SK-N-SH (cell line): ENCODE measurements around the gene RPS23. TPM values are rescaled to one million over a fixed set of nuclear protein-coding genes. Genes with fewer than 3 reads are reported as not detected.

Experiments used
- CTCF ChIA-PET: fragments of 300-600, 350-600 bp; formaldehyde crosslinking; extraction: SDS; loops from one replicate; lab custom pipeline; 2021; lab: Yijun Ruan, JAX
- POLR2A ChIA-PET: fragments of 350-600 bp; sonication (Branson Sonifier 250); formaldehyde crosslinking; extraction: SDS; loops from one replicate; lab custom pipeline; 2020; ENCODE audit warnings: antibody characterized with exemption, inconsistent platforms; lab: Yijun Ruan, JAX
- DNase-seq: peaks from one replicate; pipeline ENCODE4 v3.0.0; 2012
- H2AFZ ChIP-seq: fragments of 200-600 bp; sonication (generic); 2 replicates; pipeline ENCODE4 v1.8.1; 2016; ENCODE audit warnings: antibody characterized with exemption, mild to moderate bottlenecking, low read depth
- H3F3A ChIP-seq: fragments of 200-600 bp; sonication (generic); replicated peaks from 2 replicates; pipeline ENCODE3; 2016; ENCODE audit warnings: antibody characterized with exemption, mild to moderate bottlenecking; ENCODE audit not compliant: insufficient read depth
- H3K27ac ChIP-seq, 2 experiments: fragments of 200-500 bp in 1 of 2; fragments of 200-600 bp in 1 of 2; sonication (Bioruptor generic) in 1 of 2; sonication (generic), shearing (Covaris generic) in 1 of 2; 2 replicates each; pipeline versions ENCODE4 v1.5.1 to v1.6.1; 2014 to 2016; ENCODE audit warnings: low read depth in 2 of 2, inconsistent platforms in 1 of 2, low read length in 1 of 2, mild to moderate bottlenecking in 1 of 2, mixed read lengths in 1 of 2
- H3K27me3 ChIP-seq: fragments of 200-600 bp; sonication (generic), shearing (Covaris generic); 2 replicates; pipeline ENCODE4 v1.6.1; 2016; ENCODE audit warnings: mixed run types; ENCODE audit not compliant: insufficient read depth
- H3K36me3 ChIP-seq, 2 experiments: fragments of 200-500 bp in 1 of 2; fragments of 200-600 bp in 1 of 2; sonication (Bioruptor generic) in 1 of 2; sonication (generic) in 1 of 2; replicated peaks in 1 of 2; 2 replicates each; pipeline versions ENCODE3 to v1.5.1; 2014 to 2016; ENCODE audit warnings: low read length in 1 of 2, mild to moderate bottlenecking in 1 of 2; ENCODE audit not compliant: insufficient read depth in 2 of 2, control insufficient read depth in 1 of 2
- H3K4me1 ChIP-seq, 2 experiments: fragments of 200-500 bp in 1 of 2; fragments of 200-600 bp in 1 of 2; sonication (Bioruptor generic) in 1 of 2; sonication (generic), shearing (Covaris generic) in 1 of 2; 2 replicates each; pipeline versions ENCODE4 v1.5.1 to v1.6.1; 2014 to 2016; ENCODE audit warnings: low read depth in 1 of 2, low read length in 1 of 2, mixed run types in 1 of 2; ENCODE audit not compliant: insufficient read depth in 2 of 2, control insufficient read depth in 1 of 2
- H3K4me2 ChIP-seq: fragments of 200-600 bp; sonication (generic), shearing (Covaris generic); 2 replicates; pipeline ENCODE4 v1.6.1; 2017; ENCODE audit warnings: mixed run types
- H3K4me3 ChIP-seq, 2 experiments: fragments of 200-500 bp in 1 of 2; fragments of 200-600 bp in 1 of 2; sonication (Bioruptor generic) in 1 of 2; sonication (generic), shearing (Covaris generic) in 1 of 2; 2 replicates each; pipeline versions ENCODE4 v1.5.1 to v1.8.1; 2014 to 2016; ENCODE audit warnings: low read depth in 2 of 2, inconsistent platforms in 1 of 2, low read length in 1 of 2, mild to moderate bottlenecking in 1 of 2, mixed read lengths in 1 of 2, moderate library complexity in 1 of 2
- H3K79me2 ChIP-seq: fragments of 200-600 bp; sonication (generic); 2 replicates; pipeline ENCODE4 v1.8.1; 2017; ENCODE audit warnings: mild to moderate bottlenecking; ENCODE audit not compliant: insufficient read depth
- H3K9ac ChIP-seq: fragments of 200-600 bp; sonication (generic); 2 replicates; pipeline ENCODE4 v1.6.1; 2017; ENCODE audit warnings: mixed run types
- H3K9me2 ChIP-seq: fragments of 200-600 bp; sonication (generic); 2 replicates; pipeline ENCODE4 v1.6.1; 2017; ENCODE audit warnings: mixed run types
- H3K9me3 ChIP-seq: fragments of 200-600 bp; sonication (generic); 2 replicates; pipeline ENCODE4 v1.6.1; 2017; ENCODE audit warnings: mixed run types, mild to moderate bottlenecking, moderate library complexity
- H4K20me1 ChIP-seq: fragments of 200-600 bp; sonication (generic); 2 replicates; pipeline ENCODE4 v1.6.1; 2017; ENCODE audit warnings: mild to moderate bottlenecking, mixed run types; ENCODE audit not compliant: insufficient read depth
- CHD2 ChIP-seq: fragments of 150-350 bp; IDR thresholded peaks from 2 replicates; pipeline ENCODE4 v1.6.1; 2018; ENCODE audit warnings: low read length; ENCODE audit not compliant: partially characterized antibody
- ELF1 ChIP-seq: IDR thresholded peaks from 2 replicates; pipeline ENCODE4 v1.4.0; 2012
- GATA2 ChIP-seq: sonication (generic); formaldehyde crosslinking; IDR thresholded peaks from 2 replicates; pipeline ENCODE4 v1.5.0; 2020; ENCODE audit warnings: mild to moderate bottlenecking, missing genetic modification reagents
- POLR2AphosphoS5 ChIP-seq: IDR thresholded peaks from 2 replicates; pipeline ENCODE4 v1.6.1; 2012; ENCODE audit warnings: low read depth, low read length
- RAD21 ChIP-seq: IDR thresholded peaks from 2 replicates; pipeline ENCODE4 v1.6.1; 2012; ENCODE audit warnings: mild to moderate bottlenecking, low read length
- RCOR1 ChIP-seq: fragments of 150-350 bp; IDR thresholded peaks from 2 replicates; pipeline ENCODE4 v1.6.1; 2017; ENCODE audit warnings: antibody characterized with exemption, low read length
- SIN3A ChIP-seq: IDR thresholded peaks from 2 replicates; pipeline ENCODE4 v1.6.1; 2012; ENCODE audit warnings: low read depth, mild to moderate bottlenecking, low read length, moderate library complexity, borderline replicate concordance
- SMC3 ChIP-seq: IDR thresholded peaks from 2 replicates; pipeline ENCODE4 v1.6.1; 2012; ENCODE audit warnings: low read depth, low read length, improper control_type of control experiment
- YY1 ChIP-seq: IDR thresholded peaks from 2 replicates; pipeline ENCODE4 v1.4.0; 2012; ENCODE audit warnings: low read depth, mild to moderate bottlenecking
- WGBS: methylation state at CpG from one replicate; pipeline ENCODE4 v1.1.6; 2017; ENCODE audit warnings: low lambda C conversion rate; 5-methylcytosine and 5-hydroxymethylcytosine counted together
- polyA plus RNA-seq, 3 experiments: library from polyadenylated mRNA; depleted of rRNA; stranded (reverse); fragments of >200 nt; gene quantifications; 2 replicates each; pipeline ENCODE4 v1.2.3, GENCODE V29; 2012
- small RNA-seq, 7 experiments: library from RNA; depleted of rRNA; stranded (forward); fragments of <200 nt; gene quantifications; one replicate each; pipeline ENCODE3, GENCODE V24; 2012
- TF ChIP-seq, protein P1 (sequence below): fragments of 200-600 bp; sonication (generic); IDR thresholded peaks from 2 replicates; pipeline ENCODE4 v1.6.1; 2017; ENCODE audit warnings: antibody characterized with exemption, mild to moderate bottlenecking, moderate library complexity
- TF ChIP-seq, protein P2 (sequence below): IDR thresholded peaks from 2 replicates; pipeline ENCODE4 v1.4.0; 2012; ENCODE audit warnings: low read depth

Gene RPS23
- polyA plus RNA-seq, 1 of the 3 experiments (the other 2 are of a cell fraction), result 6,732 TPM

DNA sequence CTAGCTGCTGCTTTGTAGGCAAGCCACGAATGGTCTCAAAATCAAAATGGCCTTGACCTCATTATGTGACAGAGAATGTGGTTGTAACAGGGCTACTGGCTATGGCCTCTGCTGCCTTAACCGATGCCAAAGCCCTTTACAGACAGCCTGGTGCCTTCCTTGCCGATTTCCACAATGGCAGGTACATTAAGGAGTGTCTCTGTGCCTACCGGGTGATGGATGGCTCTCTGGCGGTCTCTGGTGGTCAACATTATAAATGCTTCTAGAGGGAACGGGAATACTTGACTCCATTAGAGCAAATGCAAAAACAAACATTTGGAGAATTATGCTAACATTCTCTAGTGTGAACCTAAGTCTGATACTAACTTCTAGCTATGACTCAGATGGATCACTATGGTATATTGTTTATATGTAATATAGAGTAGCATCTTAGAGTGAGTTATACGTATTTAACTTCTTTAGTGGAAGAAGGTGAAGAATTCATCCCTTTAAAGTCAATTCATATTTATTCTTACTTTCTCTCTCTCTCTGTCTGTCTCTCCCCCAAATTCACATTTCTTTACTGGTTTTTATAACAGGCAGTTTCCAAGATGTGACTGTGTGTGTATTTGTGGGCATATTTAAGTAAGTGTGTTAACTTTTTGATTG is 52.5 kb downstream of the RPS23 start:
- 26% methylated on average over 7 of the region's 7 CpGs for WGBS
- H3K4me3 ChIP-seq, result no peak overlapping the region; a peak in 1 of 4 replicates
- peaks cover 4% of the 10 kb centered on the region for H3F3A ChIP-seq
- H4K20me1 ChIP-seq, result no peaks in the 10 kb centered on the region
- H3K4me2 ChIP-seq, result no peak overlapping the region
- H3K36me3 ChIP-seq, result no peaks in the 10 kb centered on the region
- no peak overlapping the region for H2AFZ ChIP-seq
- ChIA-PET POLR2A (no interaction called here), CTCF (interaction anchor here (0.6 to 2.8 kb wide), 46 partner anchors 9 to 927 kb away, joined by 3 to 15 read pairs (median 4); partner anchors contain the start of genes RPS23 and SSBP2)
- no peak overlapping the region for H3K27ac ChIP-seq
- H3K27me3 ChIP-seq, result no peaks in the 10 kb centered on the region
- H3K9ac ChIP-seq, result no peak overlapping the region
- no peaks in the 10 kb centered on the region for H3K9me2 ChIP-seq
- no peaks in the 10 kb centered on the region for H3K79me2 ChIP-seq
- no peaks in the 10 kb centered on the region for H3K9me3 ChIP-seq
- peaks cover 0 to 9% of the 10 kb centered on the region in 2 experiments; a peak in 2 of 4 replicates for H3K4me1 ChIP-seq
- TF ChIP-seq, protein P1, sequence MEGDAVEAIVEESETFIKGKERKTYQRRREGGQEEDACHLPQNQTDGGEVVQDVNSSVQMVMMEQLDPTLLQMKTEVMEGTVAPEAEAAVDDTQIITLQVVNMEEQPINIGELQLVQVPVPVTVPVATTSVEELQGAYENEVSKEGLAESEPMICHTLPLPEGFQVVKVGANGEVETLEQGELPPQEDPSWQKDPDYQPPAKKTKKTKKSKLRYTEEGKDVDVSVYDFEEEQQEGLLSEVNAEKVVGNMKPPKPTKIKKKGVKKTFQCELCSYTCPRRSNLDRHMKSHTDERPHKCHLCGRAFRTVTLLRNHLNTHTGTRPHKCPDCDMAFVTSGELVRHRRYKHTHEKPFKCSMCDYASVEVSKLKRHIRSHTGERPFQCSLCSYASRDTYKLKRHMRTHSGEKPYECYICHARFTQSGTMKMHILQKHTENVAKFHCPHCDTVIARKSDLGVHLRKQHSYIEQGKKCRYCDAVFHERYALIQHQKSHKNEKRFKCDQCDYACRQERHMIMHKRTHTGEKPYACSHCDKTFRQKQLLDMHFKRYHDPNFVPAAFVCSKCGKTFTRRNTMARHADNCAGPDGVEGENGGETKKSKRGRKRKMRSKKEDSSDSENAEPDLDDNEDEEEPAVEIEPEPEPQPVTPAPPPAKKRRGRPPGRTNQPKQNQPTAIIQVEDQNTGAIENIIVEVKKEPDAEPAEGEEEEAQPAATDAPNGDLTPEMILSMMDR, result peak; percentile 92
- TF ChIP-seq POLR2AphosphoS5 (no peak), CHD2 (no peak), ELF1 (no peak), YY1 (0 out of 2 replicates have a peak, but pooled peaks have one; percentile 25), SMC3 (peak; percentile 87), RAD21 (peak; percentile 94), SIN3A (no peak), GATA2 (CRISPR knock-in tag) (no peak), RCOR1 (no peak)
- TF ChIP-seq, protein P2, sequence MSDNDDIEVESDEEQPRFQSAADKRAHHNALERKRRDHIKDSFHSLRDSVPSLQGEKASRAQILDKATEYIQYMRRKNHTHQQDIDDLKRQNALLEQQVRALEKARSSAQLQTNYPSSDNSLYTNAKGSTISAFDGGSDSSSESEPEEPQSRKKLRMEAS, result no peak
- DNase-seq, result peak; percentile 65

Small RNA genes lying within 50 kb of the gene (small RNA-seq; reads per million reads assigned to genes)
- 0 reads per million in 7 experiments for gene AC010598.1
